Uterus (tissue), 2 donors: ENCODE data around the gene DUSP22.

ENCODE experiments used
- POLR2A ChIP-seq, 2 donors: fragments of 450-650 bp; IDR thresholded peaks; one replicate each; pipeline ENCODE4 v1.6.1; 2016; ENCODE audit warnings: antibody characterized with exemption in 2 of 2, mild to moderate bottlenecking in 1 of 2, moderate library complexity in 1 of 2
- TF ChIP-seq, protein P1 (sequence below), 4 experiments: fragments of 200-600 bp in 2 of 4; fragments of 450-650 bp in 2 of 4; sonication (generic) in 2 of 4; IDR thresholded peaks; one replicate each; pipeline ENCODE4 v1.5.1; 2016 to 2019; ENCODE audit warnings: antibody characterized with exemption in 4 of 4, mild to moderate bottlenecking in 2 of 4, moderate library complexity in 1 of 4

DNA sequence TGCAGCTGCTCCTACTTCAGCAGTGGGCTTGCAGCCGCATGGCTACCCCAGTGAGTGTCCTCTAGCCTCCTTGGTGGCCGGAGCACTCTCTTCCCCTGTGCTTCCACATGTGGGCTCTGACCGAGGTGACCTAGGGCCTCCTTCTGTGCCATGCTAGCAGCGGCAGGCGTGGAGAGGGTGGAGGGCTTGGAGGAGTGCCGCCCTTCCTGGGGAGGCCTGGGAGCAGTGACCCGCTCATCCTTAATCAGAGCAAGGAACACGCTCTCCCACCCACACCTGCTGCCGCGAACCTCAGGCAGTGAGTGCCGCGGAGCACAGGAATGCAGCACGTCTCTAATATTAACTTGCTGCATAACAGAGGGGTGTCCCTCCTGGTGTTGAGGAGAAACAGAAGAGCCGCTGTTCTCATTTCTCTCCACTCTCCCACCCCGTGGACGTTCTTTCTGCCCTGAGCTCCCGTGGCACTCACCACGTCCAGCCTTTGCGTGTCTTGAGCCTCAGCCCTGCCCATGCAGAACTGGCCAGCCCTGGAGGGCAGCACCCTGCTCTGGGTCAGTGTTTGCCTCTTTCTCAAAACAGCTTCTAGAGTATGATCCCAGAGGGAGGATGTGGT lies 31.9 kb downstream of the DUSP22 start:
- TF ChIP-seq, protein P1, sequence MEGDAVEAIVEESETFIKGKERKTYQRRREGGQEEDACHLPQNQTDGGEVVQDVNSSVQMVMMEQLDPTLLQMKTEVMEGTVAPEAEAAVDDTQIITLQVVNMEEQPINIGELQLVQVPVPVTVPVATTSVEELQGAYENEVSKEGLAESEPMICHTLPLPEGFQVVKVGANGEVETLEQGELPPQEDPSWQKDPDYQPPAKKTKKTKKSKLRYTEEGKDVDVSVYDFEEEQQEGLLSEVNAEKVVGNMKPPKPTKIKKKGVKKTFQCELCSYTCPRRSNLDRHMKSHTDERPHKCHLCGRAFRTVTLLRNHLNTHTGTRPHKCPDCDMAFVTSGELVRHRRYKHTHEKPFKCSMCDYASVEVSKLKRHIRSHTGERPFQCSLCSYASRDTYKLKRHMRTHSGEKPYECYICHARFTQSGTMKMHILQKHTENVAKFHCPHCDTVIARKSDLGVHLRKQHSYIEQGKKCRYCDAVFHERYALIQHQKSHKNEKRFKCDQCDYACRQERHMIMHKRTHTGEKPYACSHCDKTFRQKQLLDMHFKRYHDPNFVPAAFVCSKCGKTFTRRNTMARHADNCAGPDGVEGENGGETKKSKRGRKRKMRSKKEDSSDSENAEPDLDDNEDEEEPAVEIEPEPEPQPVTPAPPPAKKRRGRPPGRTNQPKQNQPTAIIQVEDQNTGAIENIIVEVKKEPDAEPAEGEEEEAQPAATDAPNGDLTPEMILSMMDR (IDR thresholded peaks at IDR 0.05), result no peak
- no peak for TF ChIP-seq POLR2A (IDR thresholded peaks at IDR 0.05)
